NB4 (cell line): ENCODE data around the gene HOXB13.
A peak's percentile ranks its signal among the peaks of the same experiment; 100 is the strongest.

Experiments used
- DNase-seq: peaks from one replicate; pipeline ENCODE4 v3.0.0; 2010; ENCODE audit warnings: low read depth
- H3K4me3 ChIP-seq: one replicate; pipeline ENCODE4 v1.5.1; 2011; ENCODE audit warnings: mild to moderate bottlenecking, low read depth, low read length, moderate library complexity
- MAX ChIP-seq: IDR thresholded peaks from 2 replicates; pipeline ENCODE4 v1.6.1; 2011; ENCODE audit warnings: low read depth, low read length
- MYC ChIP-seq: IDR thresholded peaks from 2 replicates; pipeline ENCODE4 v1.6.1; 2011; ENCODE audit warnings: low read depth, low read length
- POLR2A ChIP-seq: IDR thresholded peaks from 2 replicates; pipeline ENCODE4 v1.6.1; 2011; ENCODE audit warnings: mild to moderate bottlenecking; ENCODE audit not compliant: insufficient read length; ENCODE audit errors: extremely low read depth
- TF ChIP-seq, protein P1 (sequence below): IDR thresholded peaks from one replicate; pipeline ENCODE4 v1.5.1; 2012; ENCODE audit warnings: low read depth, low read length

The HOXB13 gene

GRCh38 chr17:48725288-48726064 is 3.1 kb downstream of the HOXB13 start:
- no peak for DNase-seq
- H3K4me3 ChIP-seq = no peak overlapping the region
- no peak for TF ChIP-seq POLR2A
- no peak for TF ChIP-seq MAX
- no peak for TF ChIP-seq MYC
- TF ChIP-seq, protein P1, sequence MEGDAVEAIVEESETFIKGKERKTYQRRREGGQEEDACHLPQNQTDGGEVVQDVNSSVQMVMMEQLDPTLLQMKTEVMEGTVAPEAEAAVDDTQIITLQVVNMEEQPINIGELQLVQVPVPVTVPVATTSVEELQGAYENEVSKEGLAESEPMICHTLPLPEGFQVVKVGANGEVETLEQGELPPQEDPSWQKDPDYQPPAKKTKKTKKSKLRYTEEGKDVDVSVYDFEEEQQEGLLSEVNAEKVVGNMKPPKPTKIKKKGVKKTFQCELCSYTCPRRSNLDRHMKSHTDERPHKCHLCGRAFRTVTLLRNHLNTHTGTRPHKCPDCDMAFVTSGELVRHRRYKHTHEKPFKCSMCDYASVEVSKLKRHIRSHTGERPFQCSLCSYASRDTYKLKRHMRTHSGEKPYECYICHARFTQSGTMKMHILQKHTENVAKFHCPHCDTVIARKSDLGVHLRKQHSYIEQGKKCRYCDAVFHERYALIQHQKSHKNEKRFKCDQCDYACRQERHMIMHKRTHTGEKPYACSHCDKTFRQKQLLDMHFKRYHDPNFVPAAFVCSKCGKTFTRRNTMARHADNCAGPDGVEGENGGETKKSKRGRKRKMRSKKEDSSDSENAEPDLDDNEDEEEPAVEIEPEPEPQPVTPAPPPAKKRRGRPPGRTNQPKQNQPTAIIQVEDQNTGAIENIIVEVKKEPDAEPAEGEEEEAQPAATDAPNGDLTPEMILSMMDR = no peak

DNA sequence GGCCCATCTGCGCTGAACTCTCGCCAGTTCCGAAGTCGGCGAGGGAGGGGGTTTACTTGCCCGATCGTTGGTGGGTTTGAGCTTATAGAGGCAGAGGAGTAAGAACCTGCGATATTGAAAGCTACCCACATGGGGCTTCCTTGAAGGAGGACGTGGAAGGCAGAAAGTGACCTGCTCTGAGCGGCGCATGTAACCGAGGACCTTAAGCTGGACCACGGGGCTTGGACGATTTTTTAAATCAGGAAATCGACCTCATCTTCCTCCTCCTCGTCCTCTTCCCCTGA is 3.6 kb downstream of the HOXB13 start:
- DNase-seq = peak; percentile 20
- TF ChIP-seq POLR2A (no peak), MYC (no peak)
- no peak overlapping the region for H3K4me3 ChIP-seq

DNA sequence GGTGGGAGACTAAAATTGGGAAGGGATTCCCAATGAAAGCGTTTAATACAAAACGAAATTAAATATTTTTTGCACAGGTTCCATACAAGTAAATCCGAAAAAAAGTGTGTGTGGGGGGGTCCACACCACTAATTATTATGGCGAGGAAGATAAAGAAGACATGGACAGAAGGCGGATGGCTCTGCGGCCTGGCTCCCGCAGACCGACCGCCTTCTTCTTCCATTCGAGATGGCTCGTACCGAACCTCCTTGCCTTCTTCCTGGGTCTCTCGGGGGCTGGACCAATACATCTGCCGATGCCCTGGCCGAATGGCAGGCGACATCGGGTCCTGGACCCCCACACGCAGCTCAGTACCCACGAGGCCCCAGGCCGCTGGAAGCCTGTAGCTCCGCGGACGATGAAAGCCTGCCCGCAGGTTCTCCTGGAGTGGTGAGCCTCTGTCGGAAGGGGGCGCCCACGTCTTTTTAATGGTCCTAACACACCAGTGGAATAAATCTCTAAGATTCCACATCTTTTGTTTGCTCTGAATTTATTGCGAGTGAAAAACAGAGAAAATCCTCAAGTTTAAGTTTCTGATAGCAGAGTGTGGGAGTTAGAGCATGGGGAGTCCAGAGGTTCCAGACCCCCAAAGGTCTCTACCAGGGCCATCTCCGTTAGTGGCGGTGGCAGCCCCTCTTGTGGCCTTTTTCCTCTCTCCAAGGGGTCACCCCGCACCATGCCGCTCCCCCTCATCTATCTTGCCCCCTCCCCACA is 4.1 kb downstream of the HOXB13 start:
- TF ChIP-seq, protein P1 = peak; percentile 63
- no peak for TF ChIP-seq POLR2A
- peak; percentile 73 for DNase-seq
- no peak overlapping the region for H3K4me3 ChIP-seq

- no peak overlapping the region for H3K4me3 ChIP-seq
- TF ChIP-seq MAX = no peak
- TF ChIP-seq, protein P1 = no peak
- no peak for TF ChIP-seq MYC
- TF ChIP-seq POLR2A = no peak
- no peak for DNase-seq
Measured at GRCh38 chr17:48723423-48724250, 4.9 kb downstream of the HOXB13 start.

GRCh38 chr17:48722915-48723422 is 5.6 kb downstream of the HOXB13 start, which contains the start of gene PRAC2:
Gene PRAC2, plus strand, starts transcription at chr17:48723185. Its CDS starts 1,226 bp downstream, at chr17:48724411.
- no peak within 1 kb of the TSS for H3K4me3 ChIP-seq
- no peak for DNase-seq
- TF ChIP-seq, protein P1 = no peak
- no peak for TF ChIP-seq MYC
- no peak for TF ChIP-seq POLR2A
- no peak for TF ChIP-seq MAX
